ENCODE results near the gene MED16.

MED16 gene

GRCh38 chr19:917323-918151, 24.6 kb upstream of the MED16 start, which contains the start of gene KISS1R:
Gene KISS1R (plus strand): TSS chr19:917333. CDS start chr19:917503, 170 bp downstream.
- TF ChIP-seq CTCF (IDR thresholded peaks at IDR 0.05; ENCODE audit: low read depth, low read length) = peak; percentile 40
- no peak within 1 kb of the TSS for H3K4me3 ChIP-seq (ENCODE audit: low read depth, low read length)
- in situ Hi-C loops (cut with HindIII; ENCODE audit: low sequenced_read_pairs) = no loop called here
- no peak for DNase-seq (ENCODE audit: low read depth, low spot score)

GRCh38 chr19:916645-917322, 23.8 kb upstream of the MED16 start:
- TF ChIP-seq CTCF (IDR thresholded peaks at IDR 0.05; ENCODE audit: low read depth, low read length) = no peak
- in situ Hi-C loops (cut with HindIII; ENCODE audit: low sequenced_read_pairs) = no loop called here
- no peak for DNase-seq (ENCODE audit: low read depth, low spot score)
- H3K4me3 ChIP-seq (ENCODE audit: low read depth, low read length) = no peak overlapping the region

- TF ChIP-seq CTCF (IDR thresholded peaks at IDR 0.05; ENCODE audit: low read depth, low read length) = no peak
- in situ Hi-C loops (cut with HindIII; ENCODE audit: low sequenced_read_pairs) = no loop called here
- DNase-seq (ENCODE audit: low read depth, low spot score) = no peak
- H3K4me3 ChIP-seq (ENCODE audit: low read depth, low read length) = peak within 1 kb of the TSS; percentile 89
Measured at GRCh38 chr19:913080-913748, 20.2 kb upstream of the MED16 start, which contains the start of gene R3HDM4. Gene R3HDM4 (minus strand): TSS chr19:913219. CDS start chr19:913157, 62 bp downstream.

GRCh38 chr19:912181-913079, 19.4 kb upstream of the MED16 start:
- no peak for DNase-seq (ENCODE audit: low read depth, low spot score)
- in situ Hi-C loops (cut with HindIII; ENCODE audit: low sequenced_read_pairs) = no loop called here

GRCh38 chr19:911197-912033, 18.4 kb upstream of the MED16 start:
- H3K4me3 ChIP-seq (ENCODE audit: low read depth, low read length) = no peak overlapping the region
- in situ Hi-C loops (cut with HindIII; ENCODE audit: low sequenced_read_pairs) = no loop called here
- no peak for TF ChIP-seq CTCF (IDR thresholded peaks at IDR 0.05; ENCODE audit: low read depth, low read length)
- no peak for DNase-seq (ENCODE audit: low read depth, low spot score)

More at GRCh38 chr19:912181-913079, 19.4 kb upstream of the MED16 start:
- no peak for TF ChIP-seq CTCF (IDR thresholded peaks at IDR 0.05; ENCODE audit: low read depth, low read length)
- peak overlapping the region; percentile 89 for H3K4me3 ChIP-seq (ENCODE audit: low read depth, low read length)
